ENCODE data around the gene ATL1.

The ATL1 gene

GRCh38 chr14:50667996-50668825 lies 108.3 kb downstream of the ATL1 start, which contains the start of gene SAV1 (continued):
- no peak for TF ChIP-seq HIC1 (tag by site-specific recombination; IDR thresholded peaks at IDR 0.05)
- TF ChIP-seq ZIC2 (tag by site-specific recombination; IDR thresholded peaks at IDR 0.05) = peak; percentile 42; the same call in 1 of the 2 replicates
- no peak for TF ChIP-seq ZNF221 (tag by site-specific recombination; IDR thresholded peaks at IDR 0.05; ENCODE audit: borderline replicate concordance)
- TF ChIP-seq ZNF791 (tag by site-specific recombination; IDR thresholded peaks at IDR 0.05) = no peak
- TF ChIP-seq ZNF26 (tag by site-specific recombination; IDR thresholded peaks at IDR 0.05) = no peak
- no peak for TF ChIP-seq GLI2 (tag by site-specific recombination; IDR thresholded peaks at IDR 0.05; ENCODE audit: borderline replicate concordance, low read depth)
- peak; percentile 70 for TF ChIP-seq MZF1 (tag by site-specific recombination; IDR thresholded peaks at IDR 0.05; ENCODE audit: borderline replicate concordance)
- no peak for TF ChIP-seq REST (tag by site-specific recombination; IDR thresholded peaks at IDR 0.05)
- TF ChIP-seq ZEB2 (tag by site-specific recombination; IDR thresholded peaks at IDR 0.05) = peak; percentile 38; the same call in 1 of the 2 replicates
- no peak; the same call in 1 of the 2 replicates for TF ChIP-seq SCRT1 (tag by site-specific recombination; IDR thresholded peaks at IDR 0.05; ENCODE audit: borderline replicate concordance)
- TF ChIP-seq ZSCAN18 (tag by site-specific recombination; IDR thresholded peaks at IDR 0.05) = no peak
- TF ChIP-seq ZNF280C (tag by site-specific recombination; IDR thresholded peaks at IDR 0.05) = no peak
- no peak for TF ChIP-seq FEZF1 (tag by site-specific recombination; IDR thresholded peaks at IDR 0.05)
- no peak for TF ChIP-seq ZNF302 (tag by site-specific recombination; IDR thresholded peaks at IDR 0.05; ENCODE audit: low read depth)
- no peak for TF ChIP-seq REPIN1 (tag by site-specific recombination; IDR thresholded peaks at IDR 0.05; ENCODE audit: low read depth)
- no peak for TF ChIP-seq ZNF560 (tag by site-specific recombination; IDR thresholded peaks at IDR 0.05; ENCODE audit: borderline replicate concordance)
- TF ChIP-seq PRDM2 (tag by site-specific recombination; IDR thresholded peaks at IDR 0.05; ENCODE audit: borderline replicate concordance) = no peak
- TF ChIP-seq HOXC10 (CRISPR knock-in tag; IDR thresholded peaks at IDR 0.05) = no peak
- no peak for TF ChIP-seq ZNF266 (tag by site-specific recombination; IDR thresholded peaks at IDR 0.05; ENCODE audit: low read depth)
- TF ChIP-seq KLF8 (tag by site-specific recombination; IDR thresholded peaks at IDR 0.05) = no peak

Measured in HEK293 (cell line).